HepG2 (cell line): Measurements from ENCODE around the gene FNBP1L. TPM values are rescaled to one million over a fixed set of nuclear protein-coding genes. Genes with fewer than 3 reads are reported as not detected.

Source experiments
- ARNT2 ChIP-seq: sonication (generic); formaldehyde crosslinking; IDR thresholded peaks from 2 replicates; pipeline ENCODE4 v1.8.0; 2022; ENCODE audit warnings: mild to moderate bottlenecking, low read depth, missing genetic modification reagents, moderate library complexity
- CCDC6 ChIP-seq: sonication (generic); formaldehyde crosslinking; IDR thresholded peaks from 2 replicates; pipeline ENCODE4 v1.8.1; 2022; ENCODE audit warnings: mild to moderate bottlenecking, missing genetic modification reagents, moderate library complexity
- DMTF1 ChIP-seq: sonication (generic); formaldehyde crosslinking; IDR thresholded peaks from 2 replicates; pipeline ENCODE4 v1.4.0; 2020; ENCODE audit warnings: mild to moderate bottlenecking, missing genetic modification reagents
- GABPB1 ChIP-seq: IDR thresholded peaks from 2 replicates; pipeline ENCODE4 v1.6.1; 2016; ENCODE audit warnings: mild to moderate bottlenecking, missing genetic modification reagents, moderate library complexity, missing compliant biosample characterization
- GLI4 ChIP-seq: sonication (generic); formaldehyde crosslinking; IDR thresholded peaks from 2 replicates; pipeline ENCODE4 v1.5.1; 2020; ENCODE audit warnings: missing genetic modification reagents, mild to moderate bottlenecking, moderate library complexity, borderline replicate concordance
- HNF1B ChIP-seq: sonication (generic); formaldehyde crosslinking; IDR thresholded peaks from 2 replicates; pipeline ENCODE4 v1.5.1; 2020; ENCODE audit warnings: mild to moderate bottlenecking, moderate library complexity, missing genetic modification reagents
- NFE2L1 ChIP-seq: sonication (generic); formaldehyde crosslinking; IDR thresholded peaks from 2 replicates; pipeline ENCODE4 v1.4.0; 2020; ENCODE audit warnings: missing genetic modification reagents, mild to moderate bottlenecking, borderline replicate concordance
- NFKB2 ChIP-seq: sonication (generic); formaldehyde crosslinking; IDR thresholded peaks from 2 replicates; pipeline ENCODE4 v1.4.0; 2020; ENCODE audit warnings: missing genetic modification reagents, borderline replicate concordance
- ONECUT2 ChIP-seq: sonication (generic); formaldehyde crosslinking; IDR thresholded peaks from 2 replicates; pipeline ENCODE4 v1.4.0; 2020; ENCODE audit warnings: missing genetic modification reagents
- PHF8 ChIP-seq: sonication (generic); formaldehyde crosslinking; IDR thresholded peaks from 2 replicates; pipeline ENCODE4 v1.5.0; 2020; ENCODE audit warnings: missing genetic modification reagents
- RORA ChIP-seq: sonication (generic); formaldehyde crosslinking; IDR thresholded peaks from 2 replicates; pipeline ENCODE4 v1.5.0; 2020; ENCODE audit warnings: mild to moderate bottlenecking, missing genetic modification reagents, moderate library complexity
- SIN3A ChIP-seq: IDR thresholded peaks from 2 replicates; pipeline ENCODE4 v1.6.1; 2011; ENCODE audit warnings: low read depth, mild to moderate bottlenecking, control low read depth, low read length, borderline replicate concordance
- TAF1 ChIP-seq: sonication (generic); formaldehyde crosslinking; IDR thresholded peaks from 2 replicates; pipeline ENCODE4 v1.4.0; 2020; ENCODE audit warnings: missing genetic modification reagents
- ZNF12 ChIP-seq: sonication (generic); formaldehyde crosslinking; IDR thresholded peaks from 2 replicates; pipeline ENCODE4 v1.5.0; 2020; ENCODE audit warnings: missing genetic modification reagents
- ZNF207 ChIP-seq: fragments of 450-650 bp; IDR thresholded peaks from 2 replicates; pipeline ENCODE4 v1.6.1; 2016; ENCODE audit warnings: antibody characterized with exemption, borderline replicate concordance
- ZNF333 ChIP-seq: sonication (generic); formaldehyde crosslinking; IDR thresholded peaks from 2 replicates; pipeline ENCODE4 v1.4.0; 2020; ENCODE audit warnings: mild to moderate bottlenecking, missing genetic modification reagents, borderline replicate concordance
- ZNF468 ChIP-seq: sonication (generic); formaldehyde crosslinking; IDR thresholded peaks from 2 replicates; pipeline ENCODE4 v1.8.0; 2022; ENCODE audit warnings: mild to moderate bottlenecking, moderate library complexity, missing genetic modification reagents
- ZNF607 ChIP-seq: sonication (generic); formaldehyde crosslinking; IDR thresholded peaks from 2 replicates; pipeline ENCODE4 v1.5.1; 2020; ENCODE audit warnings: missing genetic modification reagents, mild to moderate bottlenecking, borderline replicate concordance
- ZNF703 ChIP-seq: sonication (generic); formaldehyde crosslinking; IDR thresholded peaks from 2 replicates; pipeline ENCODE4 v1.5.1; 2020; ENCODE audit warnings: missing genetic modification reagents, mild to moderate bottlenecking, moderate library complexity, borderline replicate concordance
- ZNF709 ChIP-seq: sonication (generic); formaldehyde crosslinking; IDR thresholded peaks from 2 replicates; pipeline ENCODE4 v1.5.0; 2020; ENCODE audit warnings: mild to moderate bottlenecking, missing genetic modification reagents
- polyA plus RNA-seq, 8 experiments: library from polyadenylated mRNA; depleted of rRNA in 3 of 8; stranded (reverse) in 7 of 8; unstranded in 1 of 8; fragments of >200 nt; fragmentation: Illumina TruSeq in 4 of 8; extraction: Trizol in 4 of 8; gene quantifications; 2 replicates each; pipeline versions ENCODE4 v1.2.1 to v1.2.3, GENCODE V29; 2011 to 2016; ENCODE audit warnings: low read depth in 4 of 8, missing spikeins in 1 of 8, mixed read lengths in 1 of 8; ENCODE audit not compliant: insufficient read depth in 1 of 8
- total RNA-seq, 5 experiments: library from RNA; depleted of rRNA; stranded (reverse); fragments of >200 nt; fragmentation: Illumina TruSeq; extraction: Trizol; gene quantifications; 2 replicates each; pipeline ENCODE4 v1.2.3, GENCODE V29; 2016; ENCODE audit warnings: low read depth in 1 of 5
- TF ChIP-seq, protein P1 (sequence below): sonication (generic); formaldehyde crosslinking; IDR thresholded peaks from 2 replicates; pipeline ENCODE4 v1.8.1; 2023; ENCODE audit warnings: mild to moderate bottlenecking, missing genetic modification reagents, borderline replicate concordance
- TF ChIP-seq, protein P2 (sequence below): sonication (generic); formaldehyde crosslinking; IDR thresholded peaks from 2 replicates; pipeline ENCODE4 v1.8.0; 2022; ENCODE audit warnings: mild to moderate bottlenecking, missing genetic modification reagents; ENCODE audit not compliant: insufficient replicate concordance
- TF ChIP-seq, protein P3 (sequence below): sonication (generic); formaldehyde crosslinking; IDR thresholded peaks from 2 replicates; pipeline ENCODE4 v1.4.0; 2020; ENCODE audit warnings: mild to moderate bottlenecking, low read depth, missing genetic modification reagents

The FNBP1L gene
- total and polyA plus RNA-seq, 2 of the 13 experiments (the other 11 are each of a cell fraction or from before 2014, with no cell fraction given), result 24.1 to 27.1 TPM

- TF ChIP-seq DMTF1 (CRISPR knock-in tag) (0 out of 2 replicates have a peak, but pooled peaks have one; percentile 58), NFKB2 (CRISPR knock-in tag) (0 out of 2 replicates have a peak, but pooled peaks have one; percentile 6), GABPB1 (peak; percentile 52; the same call in 1 of the 2 replicates), ZNF607 (CRISPR knock-in tag) (0 out of 2 replicates have a peak, but pooled peaks have one; percentile 44), PHF8 (CRISPR knock-in tag) (peak; percentile 0; the same call in 1 of the 2 replicates), ONECUT2 (CRISPR knock-in tag) (no peak), GLI4 (CRISPR knock-in tag) (0 out of 2 replicates have a peak, but pooled peaks have one; percentile 62), HNF1B (CRISPR knock-in tag) (no peak), ZNF333 (0 out of 2 replicates have a peak, but pooled peaks have one; percentile 51), ZNF207 (no peak), SIN3A (no peak), ARNT2 (no peak; the same call in 1 of the 2 replicates), CCDC6 (CRISPR knock-in tag) (0 out of 2 replicates have a peak, but pooled peaks have one; percentile 31), RORA (no peak), ZNF709 (CRISPR knock-in tag) (peak; percentile 61; the same call in 1 of the 2 replicates), TAF1 (CRISPR knock-in tag) (peak; percentile 20; the same call in 1 of the 2 replicates), ZNF12 (CRISPR knock-in tag) (no peak), NFE2L1 (CRISPR knock-in tag) (no peak), ZNF703 (CRISPR knock-in tag) (no peak), ZNF468 (CRISPR knock-in tag) (no peak)
- TF ChIP-seq, protein P1, sequence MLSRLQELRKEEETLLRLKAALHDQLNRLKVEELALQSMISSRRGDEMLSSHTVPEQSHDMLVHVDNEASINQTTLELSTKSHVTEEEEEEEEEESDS (CRISPR knock-in tag), result no peak
- TF ChIP-seq, protein P2, sequence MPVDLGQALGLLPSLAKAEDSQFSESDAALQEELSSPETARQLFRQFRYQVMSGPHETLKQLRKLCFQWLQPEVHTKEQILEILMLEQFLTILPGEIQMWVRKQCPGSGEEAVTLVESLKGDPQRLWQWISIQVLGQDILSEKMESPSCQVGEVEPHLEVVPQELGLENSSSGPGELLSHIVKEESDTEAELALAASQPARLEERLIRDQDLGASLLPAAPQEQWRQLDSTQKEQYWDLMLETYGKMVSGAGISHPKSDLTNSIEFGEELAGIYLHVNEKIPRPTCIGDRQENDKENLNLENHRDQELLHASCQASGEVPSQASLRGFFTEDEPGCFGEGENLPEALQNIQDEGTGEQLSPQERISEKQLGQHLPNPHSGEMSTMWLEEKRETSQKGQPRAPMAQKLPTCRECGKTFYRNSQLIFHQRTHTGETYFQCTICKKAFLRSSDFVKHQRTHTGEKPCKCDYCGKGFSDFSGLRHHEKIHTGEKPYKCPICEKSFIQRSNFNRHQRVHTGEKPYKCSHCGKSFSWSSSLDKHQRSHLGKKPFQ, result peak; percentile 18
- TF ChIP-seq, protein P3, sequence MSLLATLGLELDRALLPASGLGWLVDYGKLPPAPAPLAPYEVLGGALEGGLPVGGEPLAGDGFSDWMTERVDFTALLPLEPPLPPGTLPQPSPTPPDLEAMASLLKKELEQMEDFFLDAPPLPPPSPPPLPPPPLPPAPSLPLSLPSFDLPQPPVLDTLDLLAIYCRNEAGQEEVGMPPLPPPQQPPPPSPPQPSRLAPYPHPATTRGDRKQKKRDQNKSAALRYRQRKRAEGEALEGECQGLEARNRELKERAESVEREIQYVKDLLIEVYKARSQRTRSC, result no peak
These were observed 519 bp downstream of the FNBP1L start (continued) for GRCh38 chr1:93448292-93448982.
